GM19238 (cell line): ENCODE results near the gene RAP1A.
"Not testable (repeated sequence)": the region's sequence is repeated elsewhere in the genome, so short reads cannot be mapped to it uniquely, and the experiment has no call there.

ENCODE experiments used
- DNase-seq: peaks from one replicate; pipeline ENCODE4 v3.0.0; 2011; ENCODE audit warnings: low spot score; ENCODE audit not compliant: insufficient read length

Gene RAP1A

DNA sequence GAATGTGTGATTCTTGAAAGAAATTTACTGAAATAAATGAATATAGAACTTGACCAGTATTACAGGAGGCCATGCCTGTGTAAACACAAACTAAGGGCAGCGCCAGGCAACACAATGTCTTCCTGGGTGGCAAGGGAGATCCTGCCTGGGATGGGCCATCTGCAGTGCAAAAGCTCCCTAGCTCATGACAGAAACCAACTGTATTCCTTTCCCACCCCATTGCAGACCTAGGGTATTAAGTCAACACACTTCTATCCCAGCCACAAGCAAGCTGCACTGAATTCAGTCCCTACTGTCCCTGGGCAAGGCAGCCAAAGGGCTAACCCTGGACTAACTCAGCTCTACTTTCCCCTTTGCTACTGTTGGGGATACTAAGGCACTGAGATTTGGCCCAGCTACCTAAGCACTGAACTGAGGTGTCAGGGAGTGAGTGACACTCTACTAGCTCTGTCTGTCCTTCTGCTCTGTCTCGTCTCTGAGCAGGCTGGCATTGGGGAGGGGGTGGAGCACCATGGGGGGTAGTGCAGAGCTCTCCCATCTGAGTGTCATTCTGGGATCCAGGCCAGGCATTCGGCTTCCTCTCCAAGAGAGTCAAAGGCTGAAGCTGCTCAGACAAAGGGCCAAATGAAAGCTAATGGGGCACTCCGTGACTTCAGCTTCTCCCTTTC lies 117.1 kb downstream of the RAP1A start:
- no peak for DNase-seq

DNA sequence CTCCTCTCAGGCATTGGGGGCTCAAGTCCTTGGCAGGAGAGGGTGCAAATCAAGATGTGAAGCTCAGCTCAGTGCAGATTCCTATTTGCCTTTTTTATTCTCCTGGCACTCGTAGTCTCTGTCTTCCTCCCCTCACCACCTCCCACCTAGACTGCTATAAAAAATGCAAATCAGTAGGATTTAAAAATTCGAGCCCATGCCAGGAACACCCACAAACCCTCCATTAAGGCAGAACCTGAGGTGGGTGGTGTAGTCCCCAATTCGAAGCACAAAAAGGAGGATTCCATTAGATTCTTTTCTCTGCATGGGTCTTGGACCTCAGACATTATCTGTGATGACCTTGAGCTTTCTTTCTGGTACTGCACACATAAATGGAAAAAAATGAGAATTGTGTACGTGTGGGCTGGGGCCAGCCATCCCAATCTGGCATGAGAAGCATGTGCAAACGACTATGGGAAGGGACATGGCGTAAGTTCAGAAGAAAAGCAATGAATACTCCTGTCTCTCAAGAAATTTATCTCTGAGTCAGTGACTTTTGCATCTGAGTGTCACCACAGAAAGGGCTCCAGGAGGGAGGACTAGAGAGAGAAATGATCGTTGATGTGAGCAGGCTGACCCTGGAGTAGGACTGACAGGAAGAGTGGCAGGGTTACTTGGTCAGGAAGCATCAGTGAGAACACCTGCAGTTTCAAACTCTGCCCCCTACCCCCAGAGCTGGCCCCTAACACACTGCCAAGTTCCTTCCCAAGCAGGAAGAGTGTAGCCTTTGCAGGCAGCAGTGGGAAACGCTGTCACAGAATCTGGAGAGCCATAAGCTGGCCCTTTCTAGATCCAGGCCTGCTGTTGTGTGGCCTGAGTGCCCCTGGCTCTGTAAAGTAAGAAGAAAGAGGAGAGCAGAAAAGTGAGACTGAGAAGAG lies 117.9 kb downstream of the RAP1A start:
- DNase-seq: no peak

- DNase-seq: no peak
Measured at GRCh38 chr1:111738133-111738435, 118.5 kb downstream of the RAP1A start.

GRCh38 chr1:111738436-111739193 lies 119.0 kb downstream of the RAP1A start:
- DNase-seq: no peak

GRCh38 chr1:111739194-111739924 lies 119.8 kb downstream of the RAP1A start, which contains the start of gene INKA2:
INKA2 (minus strand) TSS chr1:111739395; CDS start chr1:111739242, 153 bp downstream.
- peak; percentile 78 for DNase-seq

GRCh38 chr1:111739925-111740765 lies 120.6 kb downstream of the RAP1A start:
- DNase-seq: no peak

- not testable (repeated sequence) for DNase-seq
Measured at GRCh38 chr1:111742292-111742691, 122.7 kb downstream of the RAP1A start.

DNA sequence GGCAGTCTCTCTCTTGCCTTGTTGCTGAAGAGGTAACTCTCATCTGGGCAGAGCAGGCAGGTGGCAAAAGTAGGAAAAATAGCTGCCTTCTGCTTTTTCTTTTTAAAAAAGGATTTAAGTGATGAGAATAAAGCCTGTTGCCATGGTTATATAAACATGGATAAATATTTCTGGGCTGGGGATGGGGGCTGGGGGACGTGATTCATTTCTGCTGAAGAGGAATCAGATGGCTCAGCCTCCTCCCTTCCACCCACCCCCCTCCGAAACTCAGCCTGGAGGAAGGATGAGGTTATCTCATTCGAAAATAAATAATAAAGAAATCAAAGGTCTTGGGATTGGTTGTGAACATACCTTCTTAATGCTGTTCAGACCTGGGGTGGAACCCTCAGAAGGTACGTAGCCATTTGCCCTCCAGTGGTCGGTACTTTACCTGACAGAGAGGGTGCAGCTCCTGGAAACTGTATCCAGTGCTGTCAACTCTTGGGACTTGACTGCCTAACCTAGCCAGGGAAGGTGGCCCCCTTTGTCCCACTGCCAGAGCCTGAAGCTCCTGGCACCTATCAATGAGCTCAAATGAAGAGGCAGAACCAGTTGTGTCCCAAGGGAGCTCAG lies 123.5 kb downstream of the RAP1A start:
- DNase-seq: no peak

- no peak for DNase-seq
Measured at GRCh38 chr1:111743679-111744101, 124.1 kb downstream of the RAP1A start.

DNA sequence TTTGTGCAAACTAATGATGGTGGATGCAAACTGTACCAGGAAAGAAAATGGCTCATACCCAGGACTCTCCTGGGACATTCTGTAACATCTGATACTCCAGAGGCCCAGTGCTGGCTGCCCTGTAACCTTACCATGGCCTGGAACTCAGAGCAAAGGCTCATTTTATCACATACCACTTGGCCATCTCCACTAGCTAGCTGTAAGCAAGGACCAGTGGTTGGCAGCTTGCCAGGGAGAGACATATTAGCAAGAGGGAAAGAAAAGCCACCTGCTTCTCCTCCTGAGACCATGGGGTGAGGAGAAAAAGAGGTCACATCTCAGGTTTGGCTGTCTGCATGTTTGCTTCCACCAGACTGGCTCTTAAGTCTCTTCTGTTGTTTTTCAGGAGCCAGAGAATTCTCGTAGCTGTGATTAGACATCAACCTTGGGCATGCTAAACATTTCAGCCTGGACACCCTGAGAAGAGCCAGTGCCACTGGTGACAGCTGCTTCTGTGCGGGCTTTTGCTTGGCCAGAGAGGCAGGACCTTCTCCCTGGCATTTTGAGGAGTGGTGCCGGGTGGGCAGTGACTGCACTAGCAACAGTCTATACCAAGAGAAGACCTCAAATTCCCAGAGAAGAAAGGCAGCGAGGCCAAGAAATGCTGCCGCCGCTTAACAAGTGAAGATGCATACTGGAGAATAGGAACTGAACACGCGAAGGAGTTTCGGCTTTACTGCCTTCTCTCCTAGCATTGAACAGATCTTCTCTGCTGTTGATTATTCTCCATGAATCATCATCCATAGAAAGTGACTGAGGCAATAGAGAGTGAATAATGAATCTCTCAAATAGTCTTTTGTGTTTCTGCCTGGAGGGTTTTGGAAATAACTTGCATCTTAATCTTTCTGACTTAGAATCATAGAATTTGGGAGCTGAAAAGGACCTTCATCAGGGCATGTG lies 126.4 kb downstream of the RAP1A start:
- no peak for DNase-seq

DNA sequence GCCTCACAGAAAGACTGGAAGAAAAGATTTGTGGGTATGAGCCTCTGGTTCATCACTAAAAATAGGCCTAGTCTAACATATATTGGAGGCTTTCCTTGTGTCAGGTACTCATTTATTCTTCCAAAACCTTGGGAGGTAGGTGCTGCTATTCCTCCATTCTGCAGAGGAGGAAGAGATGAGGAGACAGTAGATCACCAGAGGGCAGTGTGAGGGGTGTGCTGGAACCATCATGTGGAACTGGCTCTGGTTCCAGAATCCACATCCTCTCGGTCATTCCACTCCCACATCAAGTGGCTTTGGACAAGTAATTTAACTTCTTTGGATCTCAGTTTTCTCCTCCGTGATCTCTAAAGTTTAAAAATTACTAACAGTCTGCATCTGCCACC lies 127.0 kb downstream of the RAP1A start:
- no peak for DNase-seq

GRCh38 chr1:111747282-111747734 lies 127.7 kb downstream of the RAP1A start:
- no peak for DNase-seq

GRCh38 chr1:111747947-111748346 lies 128.4 kb downstream of the RAP1A start:
- DNase-seq: no peak

DNA sequence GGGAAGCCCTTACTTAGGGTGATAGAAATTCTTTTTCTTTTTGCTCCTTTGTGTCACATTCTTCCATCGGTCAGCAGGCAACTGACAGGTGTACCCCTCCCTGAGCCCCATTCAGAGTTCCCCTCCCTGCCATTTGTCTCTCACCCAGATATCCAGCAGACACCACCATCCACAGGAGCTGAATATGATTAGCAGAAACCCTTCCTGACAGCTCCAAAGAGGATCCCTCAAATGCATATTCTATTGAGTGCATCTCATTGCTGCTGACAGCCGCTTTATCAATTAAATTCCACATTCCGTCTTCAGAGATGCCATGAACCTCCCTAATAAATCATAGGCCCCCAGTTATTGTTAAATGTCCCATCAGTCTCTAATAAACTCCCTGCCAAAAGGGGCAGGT lies 130.0 kb downstream of the RAP1A start:
- DNase-seq: no peak

DNA sequence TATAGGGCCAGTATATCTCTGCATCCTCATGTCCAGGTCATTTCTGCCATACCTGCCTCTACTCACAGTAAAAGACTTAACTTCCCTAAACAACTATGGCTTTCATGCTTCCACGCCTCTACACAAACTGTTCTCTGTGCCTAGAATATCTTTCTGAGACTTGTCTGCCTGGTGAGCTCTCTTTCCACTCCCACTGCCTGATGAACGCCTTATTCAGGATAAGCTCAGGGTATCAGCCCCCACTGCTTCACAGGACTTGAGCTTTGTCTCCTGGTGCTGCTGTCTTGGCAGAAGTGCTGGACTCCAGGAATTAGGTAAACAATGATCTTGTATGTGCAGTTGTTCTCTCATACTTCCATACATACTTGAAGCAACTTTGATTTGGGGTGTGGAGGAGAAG lies 131.3 kb downstream of the RAP1A start:
- no peak for DNase-seq

DNA sequence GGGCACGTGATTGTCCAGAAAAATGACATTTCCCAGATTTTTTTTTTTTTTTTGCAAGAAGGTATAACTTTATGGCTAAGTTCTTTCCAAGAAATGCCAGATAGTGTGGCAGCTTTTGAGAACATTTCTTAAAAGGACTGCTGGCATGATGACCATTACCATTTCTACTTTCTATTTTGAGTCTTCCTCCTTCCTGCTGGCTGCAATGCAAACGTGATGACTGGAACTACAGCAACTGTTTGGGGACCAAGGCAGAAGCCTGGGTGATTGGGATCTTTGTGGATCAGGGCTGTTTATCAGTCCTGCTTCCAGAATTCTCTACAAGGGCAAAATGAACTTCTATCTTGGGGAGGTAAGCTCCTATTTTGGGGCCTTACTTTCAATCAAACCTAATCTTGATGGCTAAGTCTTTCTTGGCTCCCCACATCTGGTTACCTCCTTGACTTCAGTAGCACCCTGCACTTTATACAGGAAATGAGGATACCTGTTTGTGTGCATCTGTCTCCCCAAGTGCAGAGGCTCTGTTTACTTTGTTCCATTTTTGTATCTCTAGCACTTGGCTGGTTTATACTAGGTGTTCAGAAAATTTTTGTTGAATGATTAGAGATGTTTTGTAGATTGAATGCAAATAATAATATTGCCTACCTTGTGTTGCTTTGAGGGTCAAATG lies 132.5 kb downstream of the RAP1A start:
- DNase-seq: no peak

DNA sequence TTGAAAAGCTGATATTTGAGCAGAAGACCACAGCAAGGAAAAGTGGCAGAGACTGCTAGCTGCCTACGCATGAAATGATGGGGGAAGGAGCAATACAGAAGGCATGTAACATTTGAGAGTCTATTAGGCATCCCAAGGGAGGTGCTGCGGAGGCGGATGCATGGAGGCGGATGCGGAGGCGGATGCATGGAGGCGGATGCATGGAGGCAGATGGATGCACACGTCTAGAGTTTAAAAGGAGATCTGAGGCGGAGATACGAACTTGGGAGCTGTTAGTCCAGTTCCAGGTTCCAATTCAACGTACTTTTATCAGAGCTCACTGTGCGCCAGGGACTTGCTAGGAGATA lies 135.4 kb downstream of the RAP1A start:
- peak; percentile 33 for DNase-seq
